ENCODE results near the gene AGO1. TPM values are rescaled to one million over a fixed set of nuclear protein-coding genes. Genes with fewer than 3 reads are reported as not detected.
"Not testable (repeated sequence)": the region's sequence is repeated elsewhere in the genome, so short reads cannot be mapped to it uniquely, and the experiment has no call there.

AGO1 gene
- polyA plus RNA-seq, 1 donor, result 20.9 TPM

- DNase-seq, result no peak
Measured at GRCh38 chr1:35866991-35867390, 16.0 kb upstream of the AGO1 start.

- not testable (repeated sequence) for DNase-seq
Measured at GRCh38 chr1:35869245-35869950, 13.6 kb upstream of the AGO1 start.

GRCh38 chr1:35870651-35871309 is 12.2 kb upstream of the AGO1 start:
- no peak for DNase-seq

- no peak for DNase-seq
Measured at GRCh38 chr1:35873243-35873750, 9.7 kb upstream of the AGO1 start.

GRCh38 chr1:35874115-35874514 is 8.9 kb upstream of the AGO1 start:
- DNase-seq, result not testable (repeated sequence)

GRCh38 chr1:35876988-35877387 is 6.0 kb upstream of the AGO1 start:
- peak; percentile 15 for DNase-seq

GRCh38 chr1:35881850-35882273 is 1.1 kb upstream of the AGO1 start:
- no peak for DNase-seq

- no peak for DNase-seq
Measured at GRCh38 chr1:35882586-35882944, 444 bp upstream of the AGO1 start.

GRCh38 chr1:35883635-35884101 is 659 bp downstream of the AGO1 start:
- peak; percentile 32 for DNase-seq

- DNase-seq, result no peak
Measured at GRCh38 chr1:35884934-35885333, 1.9 kb downstream of the AGO1 start.

GRCh38 chr1:35885961-35886558 is 3.1 kb downstream of the AGO1 start:
- no peak for DNase-seq

GRCh38 chr1:35886577-35887431 is 3.8 kb downstream of the AGO1 start:
- DNase-seq, result no peak

- no peak for DNase-seq
Measured at GRCh38 chr1:35887508-35887907, 4.5 kb downstream of the AGO1 start.

GRCh38 chr1:35888255-35888654 is 5.2 kb downstream of the AGO1 start:
- no peak for DNase-seq

GRCh38 chr1:35888981-35889380 is 6.0 kb downstream of the AGO1 start:
- DNase-seq, result not testable (repeated sequence)

GRCh38 chr1:35893051-35893879 is 10.3 kb downstream of the AGO1 start:
- DNase-seq, result no peak

- no peak for DNase-seq
Measured at GRCh38 chr1:35894183-35894582, 11.2 kb downstream of the AGO1 start.

GRCh38 chr1:35894656-35895055 is 11.6 kb downstream of the AGO1 start:
- DNase-seq, result no peak

GRCh38 chr1:35899941-35900340 is 16.9 kb downstream of the AGO1 start:
- no peak for DNase-seq

- DNase-seq, result no peak
Measured at GRCh38 chr1:35901235-35901634, 18.2 kb downstream of the AGO1 start.

GRCh38 chr1:35902671-35903070 is 19.7 kb downstream of the AGO1 start:
- no peak for DNase-seq

Measured in left kidney (tissue), 2 donors.